HEK293 (cell line): Measurements from ENCODE around the gene SULT2B1.

Experiments used
- CTCF ChIA-PET: fragments of 350-600 bp; formaldehyde crosslinking; extraction: SDS; loops from one replicate; lab custom pipeline; 2021; ENCODE audit warnings: antibody characterized with exemption; lab: Yijun Ruan, JAX
- POLR2A ChIA-PET: fragments of 300-600 bp; formaldehyde crosslinking; extraction: SDS; loops from one replicate; lab custom pipeline; 2020; ENCODE audit warnings: antibody characterized with exemption, inconsistent platforms; lab: Yijun Ruan, JAX
- H3K27ac ChIP-seq: fragments of 200-500 bp; sonication (Bioruptor generic); 2 replicates; pipeline ENCODE4 v1.5.1; 2014; ENCODE audit warnings: low read depth, low read length, control low read depth, inconsistent platforms; ENCODE audit errors: extremely low read depth
- H3K36me3 ChIP-seq, 2 experiments: fragments of 200-500 bp in 1 of 2; sonication (Bioruptor generic) in 1 of 2; 1 replicate in 1 of 2; 2 replicates in 1 of 2; pipeline ENCODE4 v1.5.1; 2014 to 2017; ENCODE audit warnings: inconsistent platforms in 2 of 2, low read length in 2 of 2; ENCODE audit not compliant: control insufficient read depth in 2 of 2, insufficient read depth in 1 of 2
- H3K4me1 ChIP-seq: fragments of 200-500 bp; sonication (Bioruptor generic); 2 replicates; pipeline ENCODE4 v1.5.1; 2014; ENCODE audit warnings: mild to moderate bottlenecking, low read length, inconsistent platforms; ENCODE audit not compliant: control insufficient read depth, insufficient read depth
- H3K4me3 ChIP-seq: 2 replicates; pipeline ENCODE4 v1.5.1; 2011; ENCODE audit warnings: low read depth, mild to moderate bottlenecking, control low read depth, low read length, moderate library complexity
- H3K9me3 ChIP-seq: fragments of 200-500 bp; sonication (Bioruptor generic); 2 replicates; pipeline ENCODE4 v1.5.1; 2014; ENCODE audit warnings: low read depth, low read length, inconsistent platforms; ENCODE audit not compliant: control insufficient read depth, insufficient read depth
- IKZF3 ChIP-seq: fragments of 450-650 bp; IDR thresholded peaks from 2 replicates; pipeline ENCODE4 v1.5.0; 2018; ENCODE audit warnings: missing biosample characterization, mild to moderate bottlenecking, missing genetic modification characterization, moderate library complexity
- KLF10 ChIP-seq: fragments of 450-650 bp; IDR thresholded peaks from 2 replicates; pipeline ENCODE4 v1.5.1; 2018; ENCODE audit warnings: missing biosample characterization, mild to moderate bottlenecking, missing genetic modification characterization
- SP2 ChIP-seq: fragments of 450-650 bp; formaldehyde crosslinking; IDR thresholded peaks from 2 replicates; pipeline ENCODE4 v1.5.1; 2016; ENCODE audit warnings: missing biosample characterization, missing genetic modification characterization
- SP3 ChIP-seq: fragments of 450-650 bp; formaldehyde crosslinking; IDR thresholded peaks from 2 replicates; pipeline ENCODE4 v1.5.1; 2016; ENCODE audit warnings: missing biosample characterization, missing genetic modification characterization
- ZBTB26 ChIP-seq: fragments of 450-650 bp; formaldehyde crosslinking; optimal IDR thresholded peaks from 2 replicates; pipeline ENCODE3; 2016; ENCODE audit warnings: missing biosample characterization, mild to moderate bottlenecking, missing genetic modification characterization
- ZBTB8A ChIP-seq: fragments of 450-650 bp; formaldehyde crosslinking; IDR thresholded peaks from 2 replicates; pipeline ENCODE4 v1.5.1; 2016; ENCODE audit warnings: missing biosample characterization, missing genetic modification characterization
- ZFHX2 ChIP-seq: fragments of 450-650 bp; formaldehyde crosslinking; conservative IDR thresholded peaks from 2 replicates; pipeline ENCODE4 v1.5.1; 2016; ENCODE audit warnings: missing biosample characterization, missing genetic modification characterization
- ZIC2 ChIP-seq: fragments of 450-650 bp; formaldehyde crosslinking; IDR thresholded peaks from 2 replicates; pipeline ENCODE4 v1.5.1; 2016; ENCODE audit warnings: missing biosample characterization, missing genetic modification characterization
- ZNF132 ChIP-seq: fragments of 450-650 bp; formaldehyde crosslinking; IDR thresholded peaks from 2 replicates; pipeline ENCODE4 v1.5.1; 2017; ENCODE audit warnings: missing biosample characterization, missing genetic modification characterization, borderline replicate concordance
- ZNF274 ChIP-seq, 2 experiments: fragments of 200-500 bp in 1 of 2; fragments of 450-650 bp in 1 of 2; sonication (Bioruptor generic) in 1 of 2; formaldehyde crosslinking in 1 of 2; IDR thresholded peaks; 2 replicates each; pipeline versions ENCODE4 v1.5.1 to v1.6.1; 2014 to 2016; ENCODE audit warnings: borderline replicate concordance in 1 of 2, inconsistent platforms in 1 of 2, low read length in 1 of 2, missing biosample characterization in 1 of 2, missing genetic modification characterization in 1 of 2
- ZNF394 ChIP-seq: fragments of 450-650 bp; formaldehyde crosslinking; IDR thresholded peaks from 2 replicates; pipeline ENCODE4 v1.5.1; 2016; ENCODE audit warnings: missing biosample characterization, missing genetic modification characterization, mild to moderate bottlenecking, moderate library complexity, borderline replicate concordance
- ZNF398 ChIP-seq: fragments of 450-650 bp; formaldehyde crosslinking; IDR thresholded peaks from 2 replicates; pipeline ENCODE4 v1.5.1; 2017; ENCODE audit warnings: missing biosample characterization, missing genetic modification characterization
- ZNF501 ChIP-seq: fragments of 450-650 bp; formaldehyde crosslinking; IDR thresholded peaks from 2 replicates; pipeline ENCODE4 v1.5.1; 2016; ENCODE audit warnings: missing biosample characterization, missing genetic modification characterization
- ZNF521 ChIP-seq: fragments of 450-650 bp; formaldehyde crosslinking; IDR thresholded peaks from 2 replicates; pipeline ENCODE4 v1.5.1; 2017; ENCODE audit warnings: missing biosample characterization, mild to moderate bottlenecking, missing genetic modification characterization
- ZNF561 ChIP-seq: fragments of 450-650 bp; IDR thresholded peaks from 2 replicates; pipeline ENCODE4 v1.5.1; 2018; ENCODE audit warnings: missing biosample characterization, missing genetic modification characterization, borderline replicate concordance
- ZNF600 ChIP-seq: fragments of 450-650 bp; formaldehyde crosslinking; IDR thresholded peaks from 2 replicates; pipeline ENCODE4 v1.5.1; 2016; ENCODE audit warnings: missing biosample characterization, missing genetic modification characterization
- ZNF76 ChIP-seq: fragments of 450-650 bp; formaldehyde crosslinking; IDR thresholded peaks from 2 replicates; pipeline ENCODE4; 2016; ENCODE audit warnings: low read depth, missing biosample characterization, missing genetic modification characterization, borderline replicate concordance
- ZSCAN30 ChIP-seq: fragments of 450-650 bp; IDR thresholded peaks from 2 replicates; pipeline ENCODE4 v1.5.1; 2018; ENCODE audit warnings: missing biosample characterization, mild to moderate bottlenecking, missing genetic modification characterization, moderate library complexity

Gene SULT2B1

GRCh38 chr19:48634424-48635262 lies 82.7 kb downstream of the SULT2B1 start (continued):
- TF ChIP-seq ZNF274 (IDR thresholded peaks at IDR 0.05; ENCODE audit: low read length) (no peak), ZNF274 (tag by site-specific recombination; IDR thresholded peaks at IDR 0.05; ENCODE audit: borderline replicate concordance) (no peak), ZNF132 (tag by site-specific recombination) (no peak), ZNF501 (no peak)
- TF ChIP-seq, all 188 proteins: peak for 53

- ChIA-PET POLR2A (interaction anchor here (2.7 to 3.1 kb wide), 2 partner anchors 16 to 19 kb away, joined by 22 to 25 read pairs; partner anchors contain the start of genes FAM83E, RPL18 and SPHK2), CTCF (interaction anchor here (0.7 to 1.1 kb wide), 2 partner anchors 21 to 145 kb away, joined by 3 read pairs; no protein-coding TSS in a partner anchor)
- H3K4me1 ChIP-seq: peaks cover 23% of the 10 kb centered on the region
- H3K27ac ChIP-seq: peak overlapping the region; percentile 86
- H3K36me3 ChIP-seq: peaks cover 8 to 24% of the 10 kb centered on the region in 2 experiments; a peak in 2 of 3 replicates
- H3K9me3 ChIP-seq: no peaks in the 10 kb centered on the region
- H3K4me3 ChIP-seq: peak overlapping the region; percentile 35
- TF ChIP-seq ZNF561 (tag by site-specific recombination) (peak; percentile 58; the same call in 1 of the 2 replicates), ZNF76 (tag by site-specific recombination) (no peak), ZBTB8A (tag by site-specific recombination) (peak; percentile 84), SP3 (tag by site-specific recombination) (peak; percentile 29; the same call in 1 of the 2 replicates), ZNF394 (tag by site-specific recombination) (no peak), ZNF398 (tag by site-specific recombination) (peak; percentile 60; the same call in 1 of the 2 replicates), ZNF521 (tag by site-specific recombination) (no peak), ZBTB26 (tag by site-specific recombination) (peak; percentile 49), SP2 (tag by site-specific recombination) (peak; percentile 27; the same call in 1 of the 2 replicates), ZNF600 (tag by site-specific recombination) (peak; percentile 27; the same call in 1 of the 2 replicates), ZSCAN30 (tag by site-specific recombination) (0 out of 2 replicates have a peak, but pooled peaks have one; percentile 25), ZFHX2 (tag by site-specific recombination) (peak; percentile 77), ZIC2 (tag by site-specific recombination) (no peak), IKZF3 (0 out of 2 replicates have a peak, but pooled peaks have one; percentile 12), KLF10 (tag by site-specific recombination) (peak; percentile 57; the same call in 1 of the 2 replicates)
Observed at GRCh38 chr19:48635263-48635965, 83.4 kb downstream of the SULT2B1 start.
